GM19099 (cell line): ENCODE results near the gene NOL12.

Experiments used
- POLR2A ChIP-seq: IDR thresholded peaks from 3 replicates; pipeline ENCODE4 v1.6.1; 2011; ENCODE audit warnings: low read depth; ENCODE audit not compliant: insufficient read length; ENCODE audit errors: extremely low read depth

Gene NOL12

GRCh38 chr22:37713761-37714160, 27.6 kb downstream of the NOL12 start:
- no peak for TF ChIP-seq POLR2A

GRCh38 chr22:37714634-37715033, 28.5 kb downstream of the NOL12 start:
- no peak for TF ChIP-seq POLR2A

GRCh38 chr22:37715760-37716159, 29.6 kb downstream of the NOL12 start:
- TF ChIP-seq POLR2A: no peak

GRCh38 chr22:37716708-37717107, 30.6 kb downstream of the NOL12 start:
- no peak for TF ChIP-seq POLR2A

- no peak for TF ChIP-seq POLR2A
These were observed 39.6 kb downstream of the NOL12 start for GRCh38 chr22:37725551-37726240.

- TF ChIP-seq POLR2A: no peak
These were observed 40.2 kb downstream of the NOL12 start for GRCh38 chr22:37726241-37726887.

- TF ChIP-seq POLR2A: no peak
These were observed 42.5 kb downstream of the NOL12 start for GRCh38 chr22:37728620-37729019.

- no peak for TF ChIP-seq POLR2A
These were observed 45.8 kb downstream of the NOL12 start for GRCh38 chr22:37731804-37732471.

GRCh38 chr22:37732699-37733607, 46.8 kb downstream of the NOL12 start:
- TF ChIP-seq POLR2A: no peak

GRCh38 chr22:37733625-37734401, 47.7 kb downstream of the NOL12 start:
- TF ChIP-seq POLR2A: no peak

- no peak for TF ChIP-seq POLR2A
These were observed 48.2 kb downstream of the NOL12 start for GRCh38 chr22:37734402-37734700.

- TF ChIP-seq POLR2A: no peak
These were observed 48.9 kb downstream of the NOL12 start for GRCh38 chr22:37734964-37735451.

- TF ChIP-seq POLR2A: no peak
These were observed 52.9 kb downstream of the NOL12 start for GRCh38 chr22:37739035-37739434.

GRCh38 chr22:37739611-37740049, 53.5 kb downstream of the NOL12 start:
- no peak for TF ChIP-seq POLR2A
